Sigmoid colon (tissue), 7 donors: ENCODE data around the gene KIAA0040. TPM values are rescaled to one million over a fixed set of nuclear protein-coding genes. Genes with fewer than 3 reads are reported as not detected.

Experiments
- DNase-seq: peaks from one replicate; pipeline ENCODE4 v3.0.0-alpha.2; 2019
- H3K27ac ChIP-seq, 4 donors: fragments of 200-600 bp; sonication (generic); one replicate each; pipeline ENCODE4 v1.5.1; 2016 to 2019; ENCODE audit warnings: mild to moderate bottlenecking in 1 of 4
- H3K27me3 ChIP-seq, 3 donors: fragments of 200-600 bp; sonication (generic); one replicate each; pipeline ENCODE4 v1.5.1; 2019; ENCODE audit warnings: mild to moderate bottlenecking in 1 of 3
- H3K36me3 ChIP-seq, 4 donors: fragments of 200-600 bp; sonication (generic); one replicate each; pipeline ENCODE4 v1.5.1; 2016 to 2019
- H3K4me1 ChIP-seq, 4 donors: fragments of 200-600 bp; sonication (generic); one replicate each; pipeline ENCODE4 v1.5.1; 2017 to 2019
- H3K4me3 ChIP-seq, 4 donors: fragments of 200-600 bp; sonication (generic); one replicate each; pipeline ENCODE4 v1.5.1; 2017 to 2019; ENCODE audit warnings: mild to moderate bottlenecking in 2 of 4, moderate library complexity in 1 of 4
- H3K9me3 ChIP-seq, 4 donors: fragments of 200-600 bp in 3 of 4; sonication (generic) in 3 of 4; one replicate each; pipeline versions ENCODE4 v1.5.1 to v1.6.1; 2013 to 2019
- EP300 ChIP-seq, 4 donors: sonication (generic); formaldehyde crosslinking; IDR thresholded peaks; one replicate each; pipeline ENCODE4 v1.6.1; 2017; ENCODE audit warnings: antibody characterized with exemption in 4 of 4
- POLR2A ChIP-seq, 2 donors: fragments of 450-650 bp; IDR thresholded peaks; one replicate each; pipeline ENCODE4 v1.6.1; 2016; ENCODE audit warnings: antibody characterized with exemption in 2 of 2, mild to moderate bottlenecking in 2 of 2, moderate library complexity in 2 of 2
- POLR2AphosphoS5 ChIP-seq, 4 donors: sonication (generic); formaldehyde crosslinking; IDR thresholded peaks; one replicate each; pipeline ENCODE4 v1.6.1; 2017; ENCODE audit warnings: antibody characterized with exemption in 4 of 4
- WGBS, 2 donors: extraction: QIAGEN DNeasy Blood & Tissue Kit; methylation state at CpG; one replicate each; pipeline ENCODE4 v1.1.7; 2013; 5-methylcytosine and 5-hydroxymethylcytosine counted together
- intact Hi-C: fragments of 100-400 bp; cut with DNase I; formaldehyde crosslinking; loops from one replicate; pipeline ENCODE4 v1.15.1; 2023
- polyA plus RNA-seq, 3 donors: library from polyadenylated mRNA; stranded (reverse); fragments of 200-250 nt; gene quantifications; one replicate each; pipeline ENCODE4 v1.2.3, GENCODE V29; 2013
- total RNA-seq, 4 donors: library from RNA; depleted of rRNA; stranded (reverse); fragments of >200 nt; gene quantifications; one replicate each; pipeline ENCODE4 v1.1.0, GENCODE V29; 2016
- TF ChIP-seq, protein P1 (sequence below), 4 experiments: fragments of 450-650 bp in 3 of 4; fragments of 200-600 bp in 1 of 4; IDR thresholded peaks; one replicate each; pipeline ENCODE4 v1.5.1; 2016 to 2019; ENCODE audit warnings: antibody characterized with exemption in 4 of 4, mild to moderate bottlenecking in 3 of 4, moderate library complexity in 2 of 4
- donor health status: healthy with polysubstance abuse.
- donor health status: Bipolar disorder and iron deficiency.
- donor health status: healthy.

KIAA0040 gene
- total and polyA plus RNA-seq, 7 donors, result 6.6 to 28.2 (median 18.8) TPM

GRCh38 chr1:175169286-175170018, 23.1 kb downstream of the KIAA0040 start:
- Histone ChIP-seq H3K4me3 (no peak overlapping the region), H3K9me3 (no peaks in the 10 kb centered on the region), H3K4me1 (no peaks in the 10 kb centered on the region), H3K27me3 (no peaks in the 10 kb centered on the region), H3K27ac (no peak overlapping the region), H3K36me3 (peaks cover 0 to 8% (median 5%) of the 10 kb centered on the region in 4 donors)
- TF ChIP-seq POLR2A (IDR thresholded peaks at IDR 0.05) (no peak), POLR2AphosphoS5 (IDR thresholded peaks at IDR 0.05) (no peak), EP300 (IDR thresholded peaks at IDR 0.05) (no peak)
- TF ChIP-seq, protein P1, sequence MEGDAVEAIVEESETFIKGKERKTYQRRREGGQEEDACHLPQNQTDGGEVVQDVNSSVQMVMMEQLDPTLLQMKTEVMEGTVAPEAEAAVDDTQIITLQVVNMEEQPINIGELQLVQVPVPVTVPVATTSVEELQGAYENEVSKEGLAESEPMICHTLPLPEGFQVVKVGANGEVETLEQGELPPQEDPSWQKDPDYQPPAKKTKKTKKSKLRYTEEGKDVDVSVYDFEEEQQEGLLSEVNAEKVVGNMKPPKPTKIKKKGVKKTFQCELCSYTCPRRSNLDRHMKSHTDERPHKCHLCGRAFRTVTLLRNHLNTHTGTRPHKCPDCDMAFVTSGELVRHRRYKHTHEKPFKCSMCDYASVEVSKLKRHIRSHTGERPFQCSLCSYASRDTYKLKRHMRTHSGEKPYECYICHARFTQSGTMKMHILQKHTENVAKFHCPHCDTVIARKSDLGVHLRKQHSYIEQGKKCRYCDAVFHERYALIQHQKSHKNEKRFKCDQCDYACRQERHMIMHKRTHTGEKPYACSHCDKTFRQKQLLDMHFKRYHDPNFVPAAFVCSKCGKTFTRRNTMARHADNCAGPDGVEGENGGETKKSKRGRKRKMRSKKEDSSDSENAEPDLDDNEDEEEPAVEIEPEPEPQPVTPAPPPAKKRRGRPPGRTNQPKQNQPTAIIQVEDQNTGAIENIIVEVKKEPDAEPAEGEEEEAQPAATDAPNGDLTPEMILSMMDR (IDR thresholded peaks at IDR 0.05), result no peak
- intact Hi-C loops, result no loop called here
- 31 to 61% methylated on average over 6 of the region's 6 CpGs for WGBS, 2 donors
- no peak for DNase-seq

GRCh38 chr1:175168782-175169181, 23.8 kb downstream of the KIAA0040 start:
- TF ChIP-seq, protein P1 (IDR thresholded peaks at IDR 0.05), result no peak
- TF ChIP-seq POLR2A (IDR thresholded peaks at IDR 0.05), result no peak
- TF ChIP-seq EP300 (IDR thresholded peaks at IDR 0.05), result no peak
- no peak for TF ChIP-seq POLR2AphosphoS5 (IDR thresholded peaks at IDR 0.05)
- Histone ChIP-seq H3K4me3 (no peak overlapping the region), H3K4me1 (no peaks in the 10 kb centered on the region), H3K27me3 (no peaks in the 10 kb centered on the region), H3K9me3 (no peaks in the 10 kb centered on the region), H3K36me3 (peaks cover 0 to 8% (median 5%) of the 10 kb centered on the region in 4 donors), H3K27ac (no peak overlapping the region)
- intact Hi-C loops, result no loop called here
- WGBS, 2 donors, result 96 to 97% methylated on average over 4 of the region's 4 CpGs
- DNase-seq, result no peak

DNA sequence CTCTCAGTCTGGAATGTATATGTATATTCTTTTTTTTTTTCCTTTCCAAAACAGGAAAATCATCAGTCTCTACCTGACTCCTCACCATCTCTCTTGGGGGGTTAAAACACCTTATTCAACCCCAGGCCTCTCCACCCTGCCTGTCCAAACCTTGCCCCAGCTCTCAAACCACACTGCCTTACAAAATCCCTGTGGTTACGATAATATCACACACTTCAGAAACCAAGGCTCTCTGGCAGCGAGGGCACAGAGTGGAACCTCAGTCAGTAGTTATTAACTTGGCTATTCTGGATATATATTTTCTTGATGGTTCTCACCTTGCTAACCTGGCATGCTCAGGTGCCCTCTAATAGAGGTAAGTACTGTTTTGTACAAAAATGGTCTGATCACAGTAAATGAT, 24.7 kb downstream of the KIAA0040 start:
- Histone ChIP-seq H3K27me3 (no peaks in the 10 kb centered on the region), H3K27ac (no peak overlapping the region), H3K4me1 (no peaks in the 10 kb centered on the region), H3K36me3 (peaks cover 0 to 8% (median 5%) of the 10 kb centered on the region in 4 donors), H3K9me3 (no peaks in the 10 kb centered on the region), H3K4me3 (no peak overlapping the region)
- no peak for DNase-seq
- 91 to 95% methylated on average over 2 of the region's 2 CpGs for WGBS, 2 donors
- intact Hi-C loops, result no loop called here
- TF ChIP-seq EP300 (IDR thresholded peaks at IDR 0.05) (no peak), POLR2A (IDR thresholded peaks at IDR 0.05) (no peak), POLR2AphosphoS5 (IDR thresholded peaks at IDR 0.05) (no peak)
- TF ChIP-seq, protein P1 (IDR thresholded peaks at IDR 0.05), result no peak

- intact Hi-C loops, result no loop called here
- DNase-seq, result no peak
- no peaks in the 10 kb centered on the region for H3K27me3 ChIP-seq
- peaks cover 0 to 8% (median 5%) of the 10 kb centered on the region in 4 donors for H3K36me3 ChIP-seq
- H3K27ac ChIP-seq, result no peak overlapping the region
- no peak overlapping the region for H3K4me3 ChIP-seq
- no peaks in the 10 kb centered on the region for H3K9me3 ChIP-seq
- 73 to 91% methylated on average over 5 of the region's 5 CpGs for WGBS, 2 donors
- TF ChIP-seq POLR2A (IDR thresholded peaks at IDR 0.05), result no peak
- TF ChIP-seq, protein P1 (IDR thresholded peaks at IDR 0.05), result no peak
- no peak for TF ChIP-seq POLR2AphosphoS5 (IDR thresholded peaks at IDR 0.05)
- TF ChIP-seq EP300 (IDR thresholded peaks at IDR 0.05), result no peak
- H3K4me1 ChIP-seq, result no peaks in the 10 kb centered on the region
Measured at GRCh38 chr1:175166746-175167145, 25.8 kb downstream of the KIAA0040 start.
